Lower leg skin (tissue), 3 donors: ENCODE measurements around the gene UBE2QL1.

Experiments
- CTCF ChIP-seq, 3 donors: fragments of 450-650 bp; IDR thresholded peaks; one replicate each; pipeline ENCODE4 v1.5.1; 2016; ENCODE audit warnings: antibody characterized with exemption in 3 of 3, mild to moderate bottlenecking in 3 of 3, moderate library complexity in 2 of 3
- POLR2A ChIP-seq, 2 donors: fragments of 450-650 bp; IDR thresholded peaks; one replicate each; pipeline ENCODE4 v1.6.1; 2016 to 2017; ENCODE audit warnings: antibody characterized with exemption in 2 of 2, mild to moderate bottlenecking in 1 of 2, moderate library complexity in 1 of 2

- TF ChIP-seq CTCF (IDR thresholded peaks at IDR 0.05), result no peak
- TF ChIP-seq POLR2A (IDR thresholded peaks at IDR 0.05), result no peak
These were observed 35.8 kb downstream of the UBE2QL1 start for GRCh38 chr5:6484446-6484845.
